DMS153 treated with DMSO at 0.1 percent for 48 hours (cell line): ENCODE data around the gene POFUT1.

Source experiments
- DNase-seq: peaks from one replicate; lab custom pipeline; 2025; ENCODE audit not compliant: unreplicated experiment; lab: John Stamatoyannopoulos, UW

Gene POFUT1

GRCh38 chr20:32205843-32206759 lies 1.6 kb upstream of the POFUT1 start:
- DNase-seq, result no peak

- no peak for DNase-seq
Measured at GRCh38 chr20:32206760-32207625, 687 bp upstream of the POFUT1 start.

GRCh38 chr20:32208499-32209154 lies 947 bp downstream of the POFUT1 start:
- no peak for DNase-seq

- no peak for DNase-seq
Measured at GRCh38 chr20:32209850-32210605, 2.3 kb downstream of the POFUT1 start.

- DNase-seq, result no peak
Measured at GRCh38 chr20:32213870-32214269, 6.2 kb downstream of the POFUT1 start.

- DNase-seq, result no peak
Measured at GRCh38 chr20:32215147-32215546, 7.5 kb downstream of the POFUT1 start.

- DNase-seq, result no peak
Measured at GRCh38 chr20:32215729-32216128, 8.0 kb downstream of the POFUT1 start.

GRCh38 chr20:32216179-32217142 lies 8.8 kb downstream of the POFUT1 start:
- no peak for DNase-seq

- DNase-seq, result no peak
Measured at GRCh38 chr20:32218156-32218900, 10.6 kb downstream of the POFUT1 start.

GRCh38 chr20:32224463-32224862 lies 16.8 kb downstream of the POFUT1 start:
- no peak for DNase-seq

- no peak for DNase-seq
Measured at GRCh38 chr20:32226391-32226790, 18.7 kb downstream of the POFUT1 start.

GRCh38 chr20:32227306-32227705 lies 19.6 kb downstream of the POFUT1 start:
- DNase-seq, result no peak

GRCh38 chr20:32227744-32228688 lies 20.3 kb downstream of the POFUT1 start:
- no peak for DNase-seq

GRCh38 chr20:32229251-32229747 lies 21.6 kb downstream of the POFUT1 start:
- DNase-seq, result no peak

GRCh38 chr20:32230707-32231106 lies 23.0 kb downstream of the POFUT1 start:
- no peak for DNase-seq

GRCh38 chr20:32231245-32231644 lies 23.6 kb downstream of the POFUT1 start:
- DNase-seq, result no peak

- no peak for DNase-seq
Measured at GRCh38 chr20:32231847-32232246, 24.2 kb downstream of the POFUT1 start.
